PFSK-1 (cell line): ENCODE measurements around the gene BDH1.

Experiments used
- POLR2AphosphoS5 ChIP-seq: IDR thresholded peaks from 2 replicates; pipeline ENCODE4 v1.6.1; 2012; ENCODE audit warnings: low read depth, mild to moderate bottlenecking, control low read depth, low read length, moderate library complexity
- REST ChIP-seq, 2 experiments: IDR thresholded peaks; 2 replicates each; pipeline versions ENCODE4 v1.6.1 to v1.8.0; 2011 to 2012; ENCODE audit warnings: low read depth in 2 of 2, low read length in 2 of 2, control low read depth in 1 of 2, inconsistent platforms in 1 of 2, mild to moderate bottlenecking in 1 of 2, moderate library complexity in 1 of 2; ENCODE audit not compliant: insufficient read depth in 1 of 2
- SIN3A ChIP-seq: IDR thresholded peaks from 2 replicates; pipeline ENCODE4 v1.6.1; 2012; ENCODE audit warnings: mild to moderate bottlenecking, low read length, moderate library complexity, borderline replicate concordance; ENCODE audit not compliant: insufficient read depth
- TAF1 ChIP-seq: IDR thresholded peaks from 2 replicates; pipeline ENCODE4 v1.6.1; 2012; ENCODE audit warnings: low read length, control low read depth, borderline replicate concordance; ENCODE audit not compliant: insufficient read depth

- no peak for TF ChIP-seq POLR2AphosphoS5
- no peak for TF ChIP-seq REST (IDR thresholded peaks at IDR 0.05; ENCODE audit: insufficient read depth in 1 of 2, low read depth in 2 of 2, low read length in 2 of 2)
- no peak for TF ChIP-seq TAF1
- no peak for TF ChIP-seq SIN3A
These were observed 44.6 kb downstream of the BDH1 start for GRCh38 chr3:197511130-197511529.
